HCT116 (cell line): ENCODE results near the gene PHF2. TPM values are rescaled to one million over a fixed set of nuclear protein-coding genes. Genes with fewer than 3 reads are reported as not detected.

ENCODE experiments used
- ATAC-seq: fragments of 200-7000 bp; cut with Tn5 transposase; 2 replicates; pipeline ENCODE4 v1.9.1; 2020; ENCODE audit warnings: mild to moderate bottlenecking, moderate library complexity
- BruUV-seq: library from RNA; stranded (reverse); fragments of 400-500 nt; replicated peaks from 2 replicates; lab custom pipeline; 2021; lab: Mats Ljungman, UMichigan
- CTCF ChIA-PET: fragments of 300-600 bp; sonication (Branson Sonifier 250); formaldehyde crosslinking; loops from one replicate; lab custom pipeline; 2021; ENCODE audit warnings: antibody characterized with exemption; lab: Charles Lee
- POLR2A ChIA-PET: fragments of 300-600, 350-600 bp; sonication (Branson Sonifier 250); formaldehyde crosslinking; loops from one replicate; lab custom pipeline; 2021; ENCODE audit warnings: antibody characterized with exemption; lab: Charles Lee
- RAD21 ChIA-PET, 2 experiments: fragments of 300-600 bp; sonication (Branson Sonifier 250); formaldehyde crosslinking; loops; one replicate each; lab custom pipeline; 2023; ENCODE audit warnings: low total read pairs in 2 of 2; ENCODE audit not compliant: uncharacterized antibody in 2 of 2, unreplicated experiment in 2 of 2, low non-redundant PET in 1 of 2; lab: Charles Lee
- DNase-seq: peaks from one replicate; pipeline ENCODE4 v3.0.0-alpha.2; 2010; ENCODE audit warnings: low read depth, low spot score
- H2AFZ ChIP-seq: fragments of 200-600 bp; shearing (Covaris generic), sonication (generic); 2 replicates; pipeline ENCODE4 v1.6.1; 2017; ENCODE audit warnings: low read depth, mixed run types, mixed read lengths, antibody characterized with exemption, low read length; ENCODE audit not compliant: poor library complexity, severe bottlenecking
- H3K27ac ChIP-seq: 2 replicates; pipeline ENCODE4 v1.5.1; 2012; ENCODE audit warnings: low read depth, low read length
- H3K27me3 ChIP-seq: fragments of 200-600 bp; sonication (generic); 2 replicates; pipeline ENCODE4 v1.6.1; 2016; ENCODE audit warnings: mixed run types, low read length, mixed read lengths; ENCODE audit not compliant: insufficient read depth
- H3K36me3 ChIP-seq, 2 experiments: fragments of 200-500 bp in 1 of 2; fragments of 200-600 bp in 1 of 2; sonication (Bioruptor generic) in 1 of 2; sonication (generic) in 1 of 2; 2 replicates each; pipeline versions ENCODE4 v1.5.1 to v1.6.1; 2014 to 2016; ENCODE audit warnings: low read length in 2 of 2, inconsistent platforms in 1 of 2, mixed read lengths in 1 of 2, mixed run types in 1 of 2; ENCODE audit not compliant: insufficient read depth in 2 of 2, control insufficient read depth in 1 of 2
- H3K4me1 ChIP-seq, 2 experiments: fragments of 200-600 bp in 1 of 2; sonication (generic) in 1 of 2; 2 replicates each; pipeline versions ENCODE4 v1.5.1 to v1.6.1; 2012 to 2017; ENCODE audit warnings: low read length in 2 of 2, inconsistent platforms in 1 of 2, mild to moderate bottlenecking in 1 of 2, mixed read lengths in 1 of 2, mixed run types in 1 of 2, moderate library complexity in 1 of 2; ENCODE audit not compliant: insufficient read depth in 2 of 2, control insufficient read depth in 1 of 2
- H3K4me2 ChIP-seq: fragments of 200-600 bp; sonication (generic); 2 replicates; pipeline ENCODE4 v1.6.1; 2017; ENCODE audit warnings: mixed run types, low read length, mixed read lengths
- H3K4me3 ChIP-seq, 2 experiments: fragments of 200-600 bp in 1 of 2; sonication (generic) in 1 of 2; replicated peaks in 1 of 2; 2 replicates each; pipeline ENCODE4 v1.5.1; 2011 to 2016; ENCODE audit warnings: low read length in 2 of 2, control low read depth in 1 of 2, low read depth in 1 of 2, mild to moderate bottlenecking in 1 of 2, mixed read lengths in 1 of 2, mixed run types in 1 of 2
- H3K79me2 ChIP-seq: fragments of 200-600 bp; sonication (generic); 2 replicates; pipeline ENCODE4 v1.6.1; 2017; ENCODE audit warnings: mild to moderate bottlenecking, mixed run types, low read length, moderate library complexity, mixed read lengths; ENCODE audit not compliant: insufficient read depth
- H3K9ac ChIP-seq: fragments of 200-600 bp; sonication (generic); 2 replicates; pipeline ENCODE4 v1.6.1; 2016; ENCODE audit warnings: low read length, mixed read lengths
- H3K9me2 ChIP-seq: fragments of 200-600 bp; sonication (generic), shearing (Covaris generic); 2 replicates; pipeline ENCODE4 v1.6.1; 2017; ENCODE audit warnings: mixed run types, mild to moderate bottlenecking, moderate library complexity; ENCODE audit not compliant: insufficient read depth
- H3K9me3 ChIP-seq, 2 experiments: fragments of 200-500 bp in 1 of 2; fragments of 200-600 bp in 1 of 2; sonication (Bioruptor generic) in 1 of 2; sonication (generic) in 1 of 2; 2 replicates each; pipeline ENCODE4 v1.6.1; 2014 to 2017; ENCODE audit warnings: low read length in 2 of 2, mixed read lengths in 2 of 2, inconsistent platforms in 1 of 2, low read depth in 1 of 2, mild to moderate bottlenecking in 1 of 2, mixed run types in 1 of 2, moderate library complexity in 1 of 2; ENCODE audit not compliant: control insufficient read depth in 1 of 2, insufficient read depth in 1 of 2
- H4K20me1 ChIP-seq: fragments of 200-600 bp; sonication (generic), shearing (Covaris generic); 2 replicates; pipeline ENCODE4 v1.6.1; 2017; ENCODE audit warnings: mixed run types, mild to moderate bottlenecking, moderate library complexity; ENCODE audit not compliant: insufficient read depth
- EGR1 ChIP-seq: IDR thresholded peaks from 2 replicates; pipeline ENCODE4 v1.6.1; 2012; ENCODE audit warnings: low read depth
- EZH2phosphoT487 ChIP-seq: fragments of 200-600 bp; IDR thresholded peaks from 2 replicates; pipeline ENCODE4 v1.6.1; 2018; ENCODE audit warnings: antibody characterized with exemption, borderline replicate concordance
- FOSL1 ChIP-seq: IDR thresholded peaks from 2 replicates; pipeline ENCODE4 v1.6.1; 2012; ENCODE audit warnings: low read depth
- SP1 ChIP-seq: IDR thresholded peaks from 2 replicates; pipeline ENCODE4 v1.6.1; 2012; ENCODE audit warnings: low read depth
- SRF ChIP-seq: IDR thresholded peaks from 2 replicates; pipeline ENCODE4 v1.6.1; 2012; ENCODE audit warnings: low read depth
- TCF7L2 ChIP-seq: IDR thresholded peaks from 2 replicates; pipeline ENCODE4 v1.7.0; 2011; ENCODE audit warnings: borderline replicate concordance, inconsistent platforms; ENCODE audit not compliant: insufficient read depth, insufficient read length; ENCODE audit errors: extremely low read depth
- YY1 ChIP-seq: IDR thresholded peaks from 2 replicates; pipeline ENCODE4 v1.6.1; 2011; ENCODE audit warnings: low read length, low read depth, moderate library complexity, mild to moderate bottlenecking; ENCODE audit not compliant: insufficient replicate concordance; ENCODE audit errors: extremely low read depth
- intact Hi-C: fragments of 100-400 bp; cut with micrococcal nuclease; formaldehyde crosslinking; loops from 2 replicates; pipeline ENCODE4 v1.10.0; 2022
- total RNA-seq: library from RNA; stranded (reverse); gene quantifications from one replicate; pipeline ENCODE4 v1.2.1, GENCODE V29; 2021; ENCODE audit not compliant: unreplicated experiment
- TF ChIP-seq, protein P1 (sequence below): IDR thresholded peaks from 2 replicates; pipeline ENCODE4 v1.6.1; 2011; ENCODE audit warnings: mild to moderate bottlenecking, low read length, moderate library complexity; ENCODE audit not compliant: insufficient replicate concordance; ENCODE audit errors: extremely low read depth
- TF ChIP-seq, protein P2 (sequence below): IDR thresholded peaks from 2 replicates; pipeline ENCODE4 v1.6.1; 2012
- TF ChIP-seq, protein P3 (sequence below): IDR thresholded peaks from 2 replicates; pipeline ENCODE4 v1.6.1; 2012

The PHF2 gene
- total RNA-seq, 1 experiment from 2014 or later, result 20.6 TPM

DNA sequence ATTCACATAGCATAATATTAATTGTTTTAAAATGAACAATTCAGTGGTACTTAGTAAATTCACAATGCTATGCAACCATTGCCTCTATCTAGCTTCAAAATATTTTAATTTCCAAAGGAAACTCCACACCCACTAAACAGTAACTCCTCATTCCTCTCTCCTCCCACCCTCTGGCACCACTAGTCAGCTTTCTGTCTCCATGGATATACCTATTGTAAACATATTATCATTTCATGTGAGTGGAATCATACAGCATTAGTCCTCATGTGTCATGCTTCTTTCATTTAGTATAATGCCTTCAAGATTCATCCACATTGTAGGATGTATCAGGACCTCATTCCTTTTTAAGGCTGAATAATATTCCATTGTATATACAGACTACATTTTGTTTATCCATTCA, 48.6 kb downstream of the PHF2 start:
- intact Hi-C loops, result no loop called here
- Histone ChIP-seq H3K27ac (no peak overlapping the region), H3K9ac (no peak overlapping the region), H3K79me2 (peaks cover 14% of the 10 kb centered on the region; the same call in 1 of the 2 replicates), H4K20me1 (no peaks in the 10 kb centered on the region), H3K9me2 (no peaks in the 10 kb centered on the region), H3K4me2 (no peak overlapping the region), H3K4me1 (no peaks in the 10 kb centered on the region), H2AFZ (no peak overlapping the region), H3K27me3 (no peaks in the 10 kb centered on the region), H3K4me3 (no peak overlapping the region), H3K36me3 (no peaks in the 10 kb centered on the region), H3K9me3 (peaks cover 6 to 10% of the 10 kb centered on the region in 2 experiments; a peak in 2 of 4 replicates)
- ATAC-seq (no peak), DNase-seq (no peak)
- ChIA-PET CTCF (no interaction called here), RAD21 (no interaction called here), POLR2A (no interaction called here)
- BruUV-seq, result no TSS peak
- TF ChIP-seq, protein P1, sequence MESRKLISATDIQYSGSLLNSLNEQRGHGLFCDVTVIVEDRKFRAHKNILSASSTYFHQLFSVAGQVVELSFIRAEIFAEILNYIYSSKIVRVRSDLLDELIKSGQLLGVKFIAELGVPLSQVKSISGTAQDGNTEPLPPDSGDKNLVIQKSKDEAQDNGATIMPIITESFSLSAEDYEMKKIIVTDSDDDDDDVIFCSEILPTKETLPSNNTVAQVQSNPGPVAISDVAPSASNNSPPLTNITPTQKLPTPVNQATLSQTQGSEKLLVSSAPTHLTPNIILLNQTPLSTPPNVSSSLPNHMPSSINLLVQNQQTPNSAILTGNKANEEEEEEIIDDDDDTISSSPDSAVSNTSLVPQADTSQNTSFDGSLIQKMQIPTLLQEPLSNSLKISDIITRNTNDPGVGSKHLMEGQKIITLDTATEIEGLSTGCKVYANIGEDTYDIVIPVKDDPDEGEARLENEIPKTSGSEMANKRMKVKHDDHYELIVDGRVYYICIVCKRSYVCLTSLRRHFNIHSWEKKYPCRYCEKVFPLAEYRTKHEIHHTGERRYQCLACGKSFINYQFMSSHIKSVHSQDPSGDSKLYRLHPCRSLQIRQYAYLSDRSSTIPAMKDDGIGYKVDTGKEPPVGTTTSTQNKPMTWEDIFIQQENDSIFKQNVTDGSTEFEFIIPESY, result no peak
- TF ChIP-seq FOSL1 (no peak), EZH2phosphoT487 (no peak), TCF7L2 (no peak), SRF (no peak), SP1 (no peak), YY1 (no peak), EGR1 (no peak)
- TF ChIP-seq, protein P2, sequence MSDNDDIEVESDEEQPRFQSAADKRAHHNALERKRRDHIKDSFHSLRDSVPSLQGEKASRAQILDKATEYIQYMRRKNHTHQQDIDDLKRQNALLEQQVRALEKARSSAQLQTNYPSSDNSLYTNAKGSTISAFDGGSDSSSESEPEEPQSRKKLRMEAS, result no peak
- TF ChIP-seq, protein P3, sequence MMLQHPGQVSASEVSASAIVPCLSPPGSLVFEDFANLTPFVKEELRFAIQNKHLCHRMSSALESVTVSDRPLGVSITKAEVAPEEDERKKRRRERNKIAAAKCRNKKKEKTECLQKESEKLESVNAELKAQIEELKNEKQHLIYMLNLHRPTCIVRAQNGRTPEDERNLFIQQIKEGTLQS, result no peak
